ENCODE measurements around the gene RALGAPB. TPM values are rescaled to one million over a fixed set of nuclear protein-coding genes. Genes with fewer than 3 reads are reported as not detected.

RALGAPB gene
- polyA plus RNA-seq, 1 donor (not counting 4 experiments of a cell fraction or from before 2014, with no cell fraction given) = 23.8 TPM

DNA sequence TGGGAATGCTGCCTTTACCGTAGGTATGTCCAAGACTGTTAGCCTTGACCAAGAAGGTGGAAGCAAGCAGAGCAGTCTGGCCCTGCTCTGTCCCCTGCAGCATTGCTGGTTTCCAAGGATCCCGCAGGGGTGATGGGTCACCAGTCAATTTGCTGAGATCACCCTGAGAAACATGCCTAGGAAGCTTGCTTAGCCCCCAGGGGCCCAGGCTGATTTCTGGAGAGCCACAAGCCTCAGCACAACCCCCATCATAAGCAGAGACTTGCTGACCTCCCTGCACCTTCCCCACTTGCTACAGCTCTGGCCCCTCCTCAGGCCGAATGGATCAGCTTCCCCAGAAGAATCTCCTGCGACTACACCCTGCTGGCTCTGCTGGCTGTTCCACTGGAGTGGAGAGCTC, 150.4 kb downstream of the RALGAPB start:
- H3K4me2 ChIP-seq (ENCODE audit: control insufficient read depth, extremely low read depth, insufficient read depth, low read depth, low read length) = no peak overlapping the region
- H3K9me1 ChIP-seq (ENCODE audit: control insufficient read depth, extremely low read depth, insufficient read depth, low read length) = no peaks in the 10 kb centered on the region
- H3K4me1 ChIP-seq (ENCODE audit: control insufficient read depth, extremely low read depth, insufficient read depth, low read length) = no peaks in the 10 kb centered on the region
- DNase-seq (ENCODE audit: low read depth, low spot score) (no peak), FAIRE-seq (no peak)
- H3K27ac ChIP-seq (ENCODE audit: control insufficient read depth, insufficient read depth, low read length) = no peak overlapping the region
- dilution Hi-C loops (cut with MboI; ENCODE audit: extremely low pct_ligation_motif_present, low sequenced_read_pairs) = no loop called here
- no peaks in the 10 kb centered on the region for H3K36me3 ChIP-seq (ENCODE audit: control insufficient read depth in 2 of 2, extremely low read depth in 1 of 2, insufficient read depth in 2 of 2, low read length in 2 of 2)
- no peak overlapping the region for H2AFZ ChIP-seq (ENCODE audit: control insufficient read depth, low read length)
- no peaks in the 10 kb centered on the region for H3K79me2 ChIP-seq (ENCODE audit: control insufficient read depth, insufficient read depth, low read length)
- no peaks in the 10 kb centered on the region for H3K9me3 ChIP-seq (ENCODE audit: control insufficient read depth, low read depth, low read length)
- H3K9ac ChIP-seq (ENCODE audit: control insufficient read depth, extremely low read depth, insufficient read depth, low read length) = no peak overlapping the region
- peaks cover 5% of the 10 kb centered on the region for H3K27me3 ChIP-seq (ENCODE audit: control insufficient read depth, extremely low read depth, insufficient read depth, low read length)
- H3K4me3 ChIP-seq (ENCODE audit: control insufficient read depth in 2 of 3, extremely low read depth in 1 of 3, insufficient read depth in 2 of 3, low read depth in 1 of 3, low read length in 3 of 3) = no peak overlapping the region
- no peak for TF ChIP-seq EZH2 (IDR thresholded peaks at IDR 0.05; ENCODE audit: low read length)
- TF ChIP-seq, protein P1, sequence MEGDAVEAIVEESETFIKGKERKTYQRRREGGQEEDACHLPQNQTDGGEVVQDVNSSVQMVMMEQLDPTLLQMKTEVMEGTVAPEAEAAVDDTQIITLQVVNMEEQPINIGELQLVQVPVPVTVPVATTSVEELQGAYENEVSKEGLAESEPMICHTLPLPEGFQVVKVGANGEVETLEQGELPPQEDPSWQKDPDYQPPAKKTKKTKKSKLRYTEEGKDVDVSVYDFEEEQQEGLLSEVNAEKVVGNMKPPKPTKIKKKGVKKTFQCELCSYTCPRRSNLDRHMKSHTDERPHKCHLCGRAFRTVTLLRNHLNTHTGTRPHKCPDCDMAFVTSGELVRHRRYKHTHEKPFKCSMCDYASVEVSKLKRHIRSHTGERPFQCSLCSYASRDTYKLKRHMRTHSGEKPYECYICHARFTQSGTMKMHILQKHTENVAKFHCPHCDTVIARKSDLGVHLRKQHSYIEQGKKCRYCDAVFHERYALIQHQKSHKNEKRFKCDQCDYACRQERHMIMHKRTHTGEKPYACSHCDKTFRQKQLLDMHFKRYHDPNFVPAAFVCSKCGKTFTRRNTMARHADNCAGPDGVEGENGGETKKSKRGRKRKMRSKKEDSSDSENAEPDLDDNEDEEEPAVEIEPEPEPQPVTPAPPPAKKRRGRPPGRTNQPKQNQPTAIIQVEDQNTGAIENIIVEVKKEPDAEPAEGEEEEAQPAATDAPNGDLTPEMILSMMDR (optimal IDR thresholded peaks at IDR 0.05 in 1 of 3, IDR thresholded peaks at IDR 0.05 in 1 of 3, conservative IDR thresholded peaks at IDR 0.05 in 1 of 3; ENCODE audit: extremely low read depth in 1 of 3, insufficient read depth in 2 of 3, low read length in 3 of 3) = no peak
- H4K20me1 ChIP-seq (ENCODE audit: control insufficient read depth, extremely low read depth, insufficient read depth, low read length) = no peaks in the 10 kb centered on the region

DNA sequence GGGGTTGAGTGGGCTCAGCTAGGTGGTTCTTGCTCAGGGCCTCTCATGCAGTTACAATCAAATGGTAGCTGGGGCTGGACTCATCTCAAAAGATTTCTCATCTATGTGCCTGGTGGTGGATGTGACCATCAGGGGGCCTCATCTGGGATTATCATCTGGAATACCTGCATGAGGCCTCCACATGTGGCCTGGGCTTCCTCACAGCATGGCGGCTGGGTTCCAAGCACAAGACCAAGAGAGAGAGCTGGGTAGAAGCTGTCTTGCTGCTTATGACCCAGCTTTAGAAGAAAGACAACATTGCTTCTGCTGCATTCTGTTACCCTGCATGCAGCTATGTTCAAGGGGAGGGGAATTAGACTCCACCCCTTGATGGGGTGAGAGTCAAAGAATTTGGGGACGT, 151.4 kb downstream of the RALGAPB start:
- no peak for TF ChIP-seq EZH2 (IDR thresholded peaks at IDR 0.05; ENCODE audit: low read length)
- TF ChIP-seq, protein P1 (optimal IDR thresholded peaks at IDR 0.05 in 1 of 3, IDR thresholded peaks at IDR 0.05 in 1 of 3, conservative IDR thresholded peaks at IDR 0.05 in 1 of 3; ENCODE audit: extremely low read depth in 1 of 3, insufficient read depth in 2 of 3, low read length in 3 of 3) = no peak
- Histone ChIP-seq H3K4me2 (ENCODE audit: control insufficient read depth, extremely low read depth, insufficient read depth, low read depth, low read length) (no peak overlapping the region), H3K9ac (ENCODE audit: control insufficient read depth, extremely low read depth, insufficient read depth, low read length) (no peak overlapping the region), H2AFZ (ENCODE audit: control insufficient read depth, low read length) (no peak overlapping the region), H3K79me2 (ENCODE audit: control insufficient read depth, insufficient read depth, low read length) (no peaks in the 10 kb centered on the region), H3K4me3 (ENCODE audit: control insufficient read depth in 2 of 3, extremely low read depth in 1 of 3, insufficient read depth in 2 of 3, low read depth in 1 of 3, low read length in 3 of 3) (no peak overlapping the region), H3K27ac (ENCODE audit: control insufficient read depth, insufficient read depth, low read length) (no peak overlapping the region), H3K36me3 (ENCODE audit: control insufficient read depth in 2 of 2, extremely low read depth in 1 of 2, insufficient read depth in 2 of 2, low read length in 2 of 2) (no peaks in the 10 kb centered on the region), H3K27me3 (ENCODE audit: control insufficient read depth, extremely low read depth, insufficient read depth, low read length) (peaks cover 5% of the 10 kb centered on the region), H3K9me3 (ENCODE audit: control insufficient read depth, low read depth, low read length) (no peaks in the 10 kb centered on the region), H4K20me1 (ENCODE audit: control insufficient read depth, extremely low read depth, insufficient read depth, low read length) (no peaks in the 10 kb centered on the region), H3K4me1 (ENCODE audit: control insufficient read depth, extremely low read depth, insufficient read depth, low read length) (no peaks in the 10 kb centered on the region), H3K9me1 (ENCODE audit: control insufficient read depth, extremely low read depth, insufficient read depth, low read length) (no peaks in the 10 kb centered on the region)
- dilution Hi-C loops (cut with MboI; ENCODE audit: extremely low pct_ligation_motif_present, low sequenced_read_pairs) = no loop called here
- FAIRE-seq (no peak), DNase-seq (ENCODE audit: low read depth, low spot score) (no peak)

All from keratinocyte (primary cell).